GM20000 (cell line): Measurements from ENCODE around the gene RNF34.
"Not testable (repeated sequence)": the region's sequence is repeated elsewhere in the genome, so short reads cannot be mapped to it uniquely, and the experiment has no call there.

Experiments
- DNase-seq: peaks from one replicate; pipeline ENCODE4 v3.0.0; 2012; ENCODE audit warnings: low spot score
- TF ChIP-seq, protein P1 (sequence below): IDR thresholded peaks from 2 replicates; pipeline ENCODE4 v1.5.1; 2012; ENCODE audit warnings: mild to moderate bottlenecking, control low read depth; ENCODE audit errors: extremely low read depth, missing control alignments

The RNF34 gene

DNA sequence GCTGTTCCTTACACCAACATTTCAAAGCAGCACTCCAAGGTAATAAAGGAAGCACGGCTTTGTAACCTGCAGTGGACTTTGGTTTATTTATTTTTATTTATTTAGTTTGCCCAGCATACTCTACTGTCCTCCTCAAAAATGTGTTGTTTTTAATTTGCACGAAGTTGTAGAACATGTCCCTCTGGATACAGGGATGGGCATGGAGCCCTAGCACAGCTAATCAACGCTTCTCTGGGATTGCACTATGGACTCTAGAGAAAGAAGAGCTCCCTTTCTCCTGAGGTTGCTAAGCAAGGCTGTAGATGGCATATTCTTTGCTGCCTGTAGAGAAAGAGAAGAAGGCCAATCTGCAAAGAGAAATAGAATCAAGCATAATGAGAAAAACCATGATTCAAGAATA is 41.8 kb upstream of the RNF34 start:
- TF ChIP-seq, protein P1, sequence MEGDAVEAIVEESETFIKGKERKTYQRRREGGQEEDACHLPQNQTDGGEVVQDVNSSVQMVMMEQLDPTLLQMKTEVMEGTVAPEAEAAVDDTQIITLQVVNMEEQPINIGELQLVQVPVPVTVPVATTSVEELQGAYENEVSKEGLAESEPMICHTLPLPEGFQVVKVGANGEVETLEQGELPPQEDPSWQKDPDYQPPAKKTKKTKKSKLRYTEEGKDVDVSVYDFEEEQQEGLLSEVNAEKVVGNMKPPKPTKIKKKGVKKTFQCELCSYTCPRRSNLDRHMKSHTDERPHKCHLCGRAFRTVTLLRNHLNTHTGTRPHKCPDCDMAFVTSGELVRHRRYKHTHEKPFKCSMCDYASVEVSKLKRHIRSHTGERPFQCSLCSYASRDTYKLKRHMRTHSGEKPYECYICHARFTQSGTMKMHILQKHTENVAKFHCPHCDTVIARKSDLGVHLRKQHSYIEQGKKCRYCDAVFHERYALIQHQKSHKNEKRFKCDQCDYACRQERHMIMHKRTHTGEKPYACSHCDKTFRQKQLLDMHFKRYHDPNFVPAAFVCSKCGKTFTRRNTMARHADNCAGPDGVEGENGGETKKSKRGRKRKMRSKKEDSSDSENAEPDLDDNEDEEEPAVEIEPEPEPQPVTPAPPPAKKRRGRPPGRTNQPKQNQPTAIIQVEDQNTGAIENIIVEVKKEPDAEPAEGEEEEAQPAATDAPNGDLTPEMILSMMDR, result no peak
- no peak for DNase-seq

DNA sequence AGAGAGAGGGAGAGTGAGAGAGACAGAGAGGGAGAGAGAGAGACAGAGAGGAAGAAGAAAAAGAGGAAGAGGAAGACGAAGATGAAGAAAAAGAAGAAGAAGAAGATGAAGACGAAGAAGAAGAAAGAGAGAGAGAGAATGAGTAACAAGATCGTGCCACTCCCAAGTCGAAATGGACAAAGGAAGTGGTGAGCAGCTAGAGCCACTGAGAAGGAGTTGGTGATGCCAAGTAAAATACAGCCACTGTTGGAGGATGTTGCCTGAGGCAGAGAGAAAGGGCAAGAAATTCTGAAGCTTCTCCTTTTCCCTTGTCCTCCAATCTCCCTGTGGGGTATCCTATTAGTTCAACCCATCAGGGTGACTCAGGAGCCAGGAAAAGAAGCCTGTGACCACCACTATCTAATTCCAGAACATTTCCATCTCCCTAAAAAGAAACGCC is 35.2 kb upstream of the RNF34 start:
- TF ChIP-seq, protein P1, result no peak
- no peak for DNase-seq

DNA sequence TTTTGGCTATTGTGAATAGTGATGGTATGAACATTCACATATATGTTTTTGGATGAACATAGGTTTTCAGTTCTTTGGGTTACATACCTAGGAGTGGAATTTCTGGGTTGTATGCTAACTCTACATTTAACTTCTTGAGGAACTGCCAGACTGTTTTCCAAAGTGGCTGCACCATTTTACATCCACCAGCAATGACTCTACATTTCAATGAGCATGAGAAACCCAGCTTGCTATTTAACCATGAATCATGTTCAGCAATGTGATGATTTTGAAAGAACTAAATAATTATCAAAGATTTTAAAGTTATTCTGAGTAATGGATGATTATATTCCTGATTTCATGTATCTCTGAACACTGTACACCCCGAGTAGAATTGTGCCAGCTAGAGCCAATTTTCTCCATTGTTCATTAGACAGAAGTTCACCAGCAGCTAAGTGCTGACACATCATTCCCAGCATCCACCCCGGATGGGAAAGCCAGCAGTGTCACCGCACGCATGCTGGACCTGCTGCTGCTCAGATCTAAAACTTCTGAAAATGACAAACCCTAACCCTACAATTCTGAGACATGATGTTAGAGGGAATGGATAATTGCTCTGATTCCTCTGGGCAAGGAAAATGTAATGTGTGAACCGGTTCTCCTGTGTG is 34.4 kb upstream of the RNF34 start:
- TF ChIP-seq, protein P1, result no peak
- no peak for DNase-seq

DNA sequence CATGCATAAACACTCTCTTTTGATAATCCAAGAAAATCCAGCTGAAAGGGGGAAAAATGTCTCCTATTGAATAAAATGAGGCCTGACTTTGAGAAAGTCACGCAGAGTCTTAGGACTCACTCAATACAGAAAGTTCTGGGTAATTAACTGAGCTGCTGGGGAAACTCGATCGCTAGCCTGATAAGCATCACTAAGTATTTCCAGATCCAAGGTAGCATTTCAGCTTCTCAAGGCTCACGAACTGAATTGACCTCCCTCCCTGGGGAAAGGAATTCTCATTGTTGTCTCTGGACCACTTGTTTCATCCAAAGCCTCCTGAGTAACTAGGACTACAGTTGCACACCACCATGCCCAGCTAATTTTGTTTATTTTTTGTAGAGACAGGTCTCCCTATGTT is 33.9 kb upstream of the RNF34 start:
- DNase-seq, result no peak
- TF ChIP-seq, protein P1, result no peak

DNA sequence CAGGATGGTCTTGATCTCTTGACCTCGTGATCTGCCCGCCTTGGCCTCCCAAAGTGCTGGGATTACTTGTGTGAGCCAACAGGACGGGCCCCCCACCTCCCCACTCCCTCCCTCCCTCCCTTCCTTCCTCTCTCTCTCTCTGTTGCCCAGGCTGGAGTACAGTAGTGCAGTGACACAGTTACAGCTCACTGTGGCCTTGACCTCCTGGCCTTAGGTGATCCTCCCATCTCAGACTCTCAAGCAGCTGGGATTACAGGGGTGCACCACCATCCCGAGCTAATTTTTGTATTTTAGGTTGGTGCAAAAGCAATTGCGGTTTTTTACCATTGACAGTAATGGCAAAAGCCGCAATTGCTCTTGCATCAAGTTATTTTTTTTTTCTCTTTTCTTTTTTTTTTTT is 28.5 kb upstream of the RNF34 start:
- DNase-seq, result no peak
- TF ChIP-seq, protein P1, result no peak

DNA sequence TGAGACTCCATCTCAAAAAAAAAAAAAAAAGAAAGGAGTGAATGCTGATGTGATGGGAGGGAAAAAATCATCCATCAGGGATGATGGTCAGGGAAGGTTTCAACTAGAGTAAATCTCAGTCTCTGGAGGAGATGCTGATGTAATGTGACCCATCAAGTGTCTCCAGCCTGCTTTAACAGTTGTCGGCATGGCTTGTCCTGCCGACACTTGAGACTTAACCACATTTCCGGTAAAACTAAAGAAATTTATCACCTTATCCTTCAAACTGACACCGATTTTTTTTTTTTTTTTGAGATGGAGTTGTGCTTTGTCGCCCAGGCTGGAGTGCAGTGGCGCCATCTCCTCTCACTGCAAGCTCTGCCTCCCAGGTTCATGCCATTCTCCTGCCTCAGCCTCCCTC is 26.2 kb upstream of the RNF34 start:
- no peak for DNase-seq
- TF ChIP-seq, protein P1, result no peak

DNA sequence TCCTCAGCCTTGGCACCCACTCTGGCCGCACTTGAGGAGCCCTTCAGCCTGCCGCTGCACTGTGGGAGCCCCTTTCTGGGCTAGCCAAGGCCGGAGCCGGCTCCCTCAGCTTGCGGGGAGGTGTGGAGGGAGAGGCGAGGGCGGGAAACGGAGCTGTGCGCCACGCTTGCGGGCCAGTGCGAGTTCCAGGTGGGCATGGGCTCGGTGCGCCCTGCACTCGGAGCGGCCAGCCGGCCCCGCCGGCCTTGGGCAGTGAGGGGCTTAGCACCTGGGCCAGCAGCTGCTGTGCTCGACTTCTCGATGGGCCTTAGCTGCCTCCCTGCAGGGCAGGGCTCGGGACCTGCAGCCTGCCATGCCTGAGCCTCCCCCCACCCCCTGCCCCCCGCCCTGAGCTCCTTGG is 25.6 kb upstream of the RNF34 start:
- not testable (repeated sequence) for DNase-seq

DNA sequence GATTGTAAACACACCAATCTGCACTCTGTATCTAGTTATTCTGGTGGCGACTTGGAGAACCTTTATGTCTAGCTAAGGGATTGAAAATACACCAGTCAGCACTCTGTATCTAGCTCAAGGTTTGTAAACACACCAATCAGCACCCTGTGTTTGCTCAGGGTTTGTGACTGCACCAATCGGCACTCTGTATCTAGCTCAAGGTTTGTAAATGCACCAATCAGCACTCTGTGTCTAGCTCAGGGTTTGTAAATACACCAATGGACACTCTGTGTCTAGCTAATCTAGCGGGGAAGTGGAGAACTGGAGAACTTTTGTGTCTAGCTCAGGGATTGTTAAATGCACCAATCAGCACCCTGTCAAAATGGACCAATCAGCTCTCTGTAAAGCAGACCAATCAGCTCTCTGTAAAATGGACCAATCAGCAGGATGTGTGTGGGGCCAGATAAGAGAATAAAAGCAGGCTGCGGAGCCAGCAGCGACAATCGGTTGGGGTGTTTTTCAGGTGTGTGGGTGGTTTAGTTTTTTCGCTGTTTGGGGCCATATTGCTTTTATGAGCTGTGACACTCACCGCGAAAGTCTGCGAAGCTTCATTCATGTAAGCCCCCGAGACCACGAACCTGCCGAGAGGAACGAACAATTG is 24.9 kb upstream of the RNF34 start:
- not testable (repeated sequence) for DNase-seq
